SK-N-SH (cell line): ENCODE data around the gene KRTAP3-1. TPM values are rescaled to one million over a fixed set of nuclear protein-coding genes. Genes with fewer than 3 reads are reported as not detected.
A peak's percentile ranks its signal among the peaks of the same experiment; 100 is the strongest.

Experiments
- CTCF ChIA-PET: fragments of 300-600, 350-600 bp; formaldehyde crosslinking; extraction: SDS; loops from one replicate; lab custom pipeline; 2021; lab: Yijun Ruan, JAX
- POLR2A ChIA-PET: fragments of 350-600 bp; sonication (Branson Sonifier 250); formaldehyde crosslinking; extraction: SDS; loops from one replicate; lab custom pipeline; 2020; ENCODE audit warnings: antibody characterized with exemption, inconsistent platforms; lab: Yijun Ruan, JAX
- DNase-seq: peaks from one replicate; pipeline ENCODE4 v3.0.0; 2012
- H2AFZ ChIP-seq: fragments of 200-600 bp; sonication (generic); 2 replicates; pipeline ENCODE4 v1.8.1; 2016; ENCODE audit warnings: antibody characterized with exemption, mild to moderate bottlenecking, low read depth
- H3F3A ChIP-seq: fragments of 200-600 bp; sonication (generic); replicated peaks from 2 replicates; pipeline ENCODE3; 2016; ENCODE audit warnings: antibody characterized with exemption, mild to moderate bottlenecking; ENCODE audit not compliant: insufficient read depth
- H3K27ac ChIP-seq, 2 experiments: fragments of 200-500 bp in 1 of 2; fragments of 200-600 bp in 1 of 2; sonication (Bioruptor generic) in 1 of 2; sonication (generic), shearing (Covaris generic) in 1 of 2; 2 replicates each; pipeline versions ENCODE4 v1.5.1 to v1.6.1; 2014 to 2016; ENCODE audit warnings: low read depth in 2 of 2, inconsistent platforms in 1 of 2, low read length in 1 of 2, mild to moderate bottlenecking in 1 of 2, mixed read lengths in 1 of 2
- H3K27me3 ChIP-seq: fragments of 200-600 bp; sonication (generic), shearing (Covaris generic); 2 replicates; pipeline ENCODE4 v1.6.1; 2016; ENCODE audit warnings: mixed run types; ENCODE audit not compliant: insufficient read depth
- H3K36me3 ChIP-seq, 2 experiments: fragments of 200-500 bp in 1 of 2; fragments of 200-600 bp in 1 of 2; sonication (Bioruptor generic) in 1 of 2; sonication (generic) in 1 of 2; replicated peaks in 1 of 2; 2 replicates each; pipeline versions ENCODE3 to v1.5.1; 2014 to 2016; ENCODE audit warnings: low read length in 1 of 2, mild to moderate bottlenecking in 1 of 2; ENCODE audit not compliant: insufficient read depth in 2 of 2, control insufficient read depth in 1 of 2
- H3K4me1 ChIP-seq, 2 experiments: fragments of 200-500 bp in 1 of 2; fragments of 200-600 bp in 1 of 2; sonication (Bioruptor generic) in 1 of 2; sonication (generic), shearing (Covaris generic) in 1 of 2; 2 replicates each; pipeline versions ENCODE4 v1.5.1 to v1.6.1; 2014 to 2016; ENCODE audit warnings: low read depth in 1 of 2, low read length in 1 of 2, mixed run types in 1 of 2; ENCODE audit not compliant: insufficient read depth in 2 of 2, control insufficient read depth in 1 of 2
- H3K4me2 ChIP-seq: fragments of 200-600 bp; sonication (generic), shearing (Covaris generic); 2 replicates; pipeline ENCODE4 v1.6.1; 2017; ENCODE audit warnings: mixed run types
- H3K4me3 ChIP-seq, 2 experiments: fragments of 200-500 bp in 1 of 2; fragments of 200-600 bp in 1 of 2; sonication (Bioruptor generic) in 1 of 2; sonication (generic), shearing (Covaris generic) in 1 of 2; 2 replicates each; pipeline versions ENCODE4 v1.5.1 to v1.8.1; 2014 to 2016; ENCODE audit warnings: low read depth in 2 of 2, inconsistent platforms in 1 of 2, low read length in 1 of 2, mild to moderate bottlenecking in 1 of 2, mixed read lengths in 1 of 2, moderate library complexity in 1 of 2
- H3K79me2 ChIP-seq: fragments of 200-600 bp; sonication (generic); 2 replicates; pipeline ENCODE4 v1.8.1; 2017; ENCODE audit warnings: mild to moderate bottlenecking; ENCODE audit not compliant: insufficient read depth
- H3K9ac ChIP-seq: fragments of 200-600 bp; sonication (generic); 2 replicates; pipeline ENCODE4 v1.6.1; 2017; ENCODE audit warnings: mixed run types
- H3K9me2 ChIP-seq: fragments of 200-600 bp; sonication (generic); 2 replicates; pipeline ENCODE4 v1.6.1; 2017; ENCODE audit warnings: mixed run types
- H3K9me3 ChIP-seq: fragments of 200-600 bp; sonication (generic); 2 replicates; pipeline ENCODE4 v1.6.1; 2017; ENCODE audit warnings: mixed run types, mild to moderate bottlenecking, moderate library complexity
- H4K20me1 ChIP-seq: fragments of 200-600 bp; sonication (generic); 2 replicates; pipeline ENCODE4 v1.6.1; 2017; ENCODE audit warnings: mild to moderate bottlenecking, mixed run types; ENCODE audit not compliant: insufficient read depth
- CHD2 ChIP-seq: fragments of 150-350 bp; IDR thresholded peaks from 2 replicates; pipeline ENCODE4 v1.6.1; 2018; ENCODE audit warnings: low read length; ENCODE audit not compliant: partially characterized antibody
- FOSL2 ChIP-seq: IDR thresholded peaks from 2 replicates; pipeline ENCODE4 v1.4.0; 2012; ENCODE audit warnings: low read depth, mild to moderate bottlenecking, moderate library complexity, borderline replicate concordance
- FOXJ3 ChIP-seq: sonication (generic); formaldehyde crosslinking; IDR thresholded peaks from 2 replicates; pipeline ENCODE4 v1.5.1; 2020; ENCODE audit warnings: mild to moderate bottlenecking, missing genetic modification reagents
- FOXM1 ChIP-seq: IDR thresholded peaks from 2 replicates; pipeline ENCODE4 v1.4.0; 2012; ENCODE audit warnings: low read depth, mild to moderate bottlenecking
- MEF2A ChIP-seq: IDR thresholded peaks from 2 replicates; pipeline ENCODE4 v1.4.0; 2012; ENCODE audit warnings: low read depth, borderline replicate concordance
- MXI1 ChIP-seq: IDR thresholded peaks from 2 replicates; pipeline ENCODE4 v1.6.1; 2012; ENCODE audit warnings: mild to moderate bottlenecking, low read depth, low read length, improper control_type of control experiment
- NFIC ChIP-seq: IDR thresholded peaks from 2 replicates; pipeline ENCODE4 v1.4.0; 2012; ENCODE audit warnings: borderline replicate concordance
- NRF1 ChIP-seq: IDR thresholded peaks from 2 replicates; pipeline ENCODE4 v1.6.1; 2012; ENCODE audit warnings: low read depth, mild to moderate bottlenecking, low read length
- RCOR1 ChIP-seq: fragments of 150-350 bp; IDR thresholded peaks from 2 replicates; pipeline ENCODE4 v1.6.1; 2017; ENCODE audit warnings: antibody characterized with exemption, low read length
- RXRA ChIP-seq: IDR thresholded peaks from 2 replicates; pipeline ENCODE4 v1.4.0; 2012; ENCODE audit warnings: low read depth, mild to moderate bottlenecking, borderline replicate concordance
- SMC3 ChIP-seq: IDR thresholded peaks from 2 replicates; pipeline ENCODE4 v1.6.1; 2012; ENCODE audit warnings: low read depth, low read length, improper control_type of control experiment
- TEAD4 ChIP-seq: IDR thresholded peaks from 2 replicates; pipeline ENCODE4 v1.4.0; 2012; ENCODE audit warnings: mild to moderate bottlenecking, borderline replicate concordance; ENCODE audit not compliant: insufficient read depth
- WGBS: methylation state at CpG from one replicate; pipeline ENCODE4 v1.1.6; 2017; ENCODE audit warnings: low lambda C conversion rate; 5-methylcytosine and 5-hydroxymethylcytosine counted together
- polyA plus RNA-seq, 3 experiments: library from polyadenylated mRNA; depleted of rRNA; stranded (reverse); fragments of >200 nt; gene quantifications; 2 replicates each; pipeline ENCODE4 v1.2.3, GENCODE V29; 2012
- TF ChIP-seq, protein P1 (sequence below): IDR thresholded peaks from 2 replicates; pipeline ENCODE4 v1.4.0; 2012; ENCODE audit warnings: low read depth, borderline replicate concordance
- TF ChIP-seq, protein P2 (sequence below): fragments of 150-350 bp; IDR thresholded peaks from 2 replicates; pipeline ENCODE4 v1.6.1; 2017; ENCODE audit warnings: antibody characterized with exemption, low read length, low read depth, borderline replicate concordance
- TF ChIP-seq, protein P3 (sequence below): fragments of 200-600 bp; sonication (generic); IDR thresholded peaks from 2 replicates; pipeline ENCODE4 v1.6.1; 2017; ENCODE audit warnings: antibody characterized with exemption, mild to moderate bottlenecking, moderate library complexity

The KRTAP3-1 gene
- polyA plus RNA-seq, 1 of the 3 experiments (the other 2 are of a cell fraction) = not detected

GRCh38 chr17:41049110-41049509 lies 40.2 kb upstream of the KRTAP3-1 start:
- H3K27me3 ChIP-seq = no peaks in the 10 kb centered on the region
- H3K9ac ChIP-seq = no peak overlapping the region
- H3F3A ChIP-seq = peaks cover 10% of the 10 kb centered on the region
- H4K20me1 ChIP-seq = no peaks in the 10 kb centered on the region
- peak overlapping the region in 1 of 2 experiments; percentile 44; a peak in 2 of 4 replicates for H3K27ac ChIP-seq
- ChIA-PET CTCF (interaction anchor here (1.4 kb wide), 1 partner anchor 614 kb away, joined by 3 read pairs; no protein-coding TSS in a partner anchor), POLR2A (no interaction called here)
- H3K4me1 ChIP-seq = no peaks in the 10 kb centered on the region
- no peak for DNase-seq
- H3K4me3 ChIP-seq = no peak overlapping the region
- no peaks in the 10 kb centered on the region for H3K79me2 ChIP-seq
- peaks cover 0 to 4% of the 10 kb centered on the region in 2 experiments for H3K36me3 ChIP-seq
- H3K9me3 ChIP-seq = no peaks in the 10 kb centered on the region
- peak overlapping the region; percentile 44; the same call in 1 of the 2 replicates for H2AFZ ChIP-seq
- TF ChIP-seq TEAD4 (no peak), RXRA (no peak), CHD2 (no peak), NRF1 (no peak), FOXJ3 (CRISPR knock-in tag) (no peak), FOXM1 (no peak), MEF2A (no peak), FOSL2 (no peak), SMC3 (no peak), RCOR1 (no peak), MXI1 (no peak), NFIC (no peak)
- TF ChIP-seq, protein P1, sequence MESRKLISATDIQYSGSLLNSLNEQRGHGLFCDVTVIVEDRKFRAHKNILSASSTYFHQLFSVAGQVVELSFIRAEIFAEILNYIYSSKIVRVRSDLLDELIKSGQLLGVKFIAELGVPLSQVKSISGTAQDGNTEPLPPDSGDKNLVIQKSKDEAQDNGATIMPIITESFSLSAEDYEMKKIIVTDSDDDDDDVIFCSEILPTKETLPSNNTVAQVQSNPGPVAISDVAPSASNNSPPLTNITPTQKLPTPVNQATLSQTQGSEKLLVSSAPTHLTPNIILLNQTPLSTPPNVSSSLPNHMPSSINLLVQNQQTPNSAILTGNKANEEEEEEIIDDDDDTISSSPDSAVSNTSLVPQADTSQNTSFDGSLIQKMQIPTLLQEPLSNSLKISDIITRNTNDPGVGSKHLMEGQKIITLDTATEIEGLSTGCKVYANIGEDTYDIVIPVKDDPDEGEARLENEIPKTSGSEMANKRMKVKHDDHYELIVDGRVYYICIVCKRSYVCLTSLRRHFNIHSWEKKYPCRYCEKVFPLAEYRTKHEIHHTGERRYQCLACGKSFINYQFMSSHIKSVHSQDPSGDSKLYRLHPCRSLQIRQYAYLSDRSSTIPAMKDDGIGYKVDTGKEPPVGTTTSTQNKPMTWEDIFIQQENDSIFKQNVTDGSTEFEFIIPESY = no peak
- TF ChIP-seq, protein P2, sequence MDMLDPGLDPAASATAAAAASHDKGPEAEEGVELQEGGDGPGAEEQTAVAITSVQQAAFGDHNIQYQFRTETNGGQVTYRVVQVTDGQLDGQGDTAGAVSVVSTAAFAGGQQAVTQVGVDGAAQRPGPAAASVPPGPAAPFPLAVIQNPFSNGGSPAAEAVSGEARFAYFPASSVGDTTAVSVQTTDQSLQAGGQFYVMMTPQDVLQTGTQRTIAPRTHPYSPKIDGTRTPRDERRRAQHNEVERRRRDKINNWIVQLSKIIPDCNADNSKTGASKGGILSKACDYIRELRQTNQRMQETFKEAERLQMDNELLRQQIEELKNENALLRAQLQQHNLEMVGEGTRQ = no peak
- TF ChIP-seq, protein P3, sequence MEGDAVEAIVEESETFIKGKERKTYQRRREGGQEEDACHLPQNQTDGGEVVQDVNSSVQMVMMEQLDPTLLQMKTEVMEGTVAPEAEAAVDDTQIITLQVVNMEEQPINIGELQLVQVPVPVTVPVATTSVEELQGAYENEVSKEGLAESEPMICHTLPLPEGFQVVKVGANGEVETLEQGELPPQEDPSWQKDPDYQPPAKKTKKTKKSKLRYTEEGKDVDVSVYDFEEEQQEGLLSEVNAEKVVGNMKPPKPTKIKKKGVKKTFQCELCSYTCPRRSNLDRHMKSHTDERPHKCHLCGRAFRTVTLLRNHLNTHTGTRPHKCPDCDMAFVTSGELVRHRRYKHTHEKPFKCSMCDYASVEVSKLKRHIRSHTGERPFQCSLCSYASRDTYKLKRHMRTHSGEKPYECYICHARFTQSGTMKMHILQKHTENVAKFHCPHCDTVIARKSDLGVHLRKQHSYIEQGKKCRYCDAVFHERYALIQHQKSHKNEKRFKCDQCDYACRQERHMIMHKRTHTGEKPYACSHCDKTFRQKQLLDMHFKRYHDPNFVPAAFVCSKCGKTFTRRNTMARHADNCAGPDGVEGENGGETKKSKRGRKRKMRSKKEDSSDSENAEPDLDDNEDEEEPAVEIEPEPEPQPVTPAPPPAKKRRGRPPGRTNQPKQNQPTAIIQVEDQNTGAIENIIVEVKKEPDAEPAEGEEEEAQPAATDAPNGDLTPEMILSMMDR = no peak
- 10% methylated on average over 2 of the region's 2 CpGs for WGBS
- H3K9me2 ChIP-seq = no peaks in the 10 kb centered on the region
- peak overlapping the region; percentile 14 for H3K4me2 ChIP-seq
